ENCODE measurements around the gene P2RY8.

DNA sequence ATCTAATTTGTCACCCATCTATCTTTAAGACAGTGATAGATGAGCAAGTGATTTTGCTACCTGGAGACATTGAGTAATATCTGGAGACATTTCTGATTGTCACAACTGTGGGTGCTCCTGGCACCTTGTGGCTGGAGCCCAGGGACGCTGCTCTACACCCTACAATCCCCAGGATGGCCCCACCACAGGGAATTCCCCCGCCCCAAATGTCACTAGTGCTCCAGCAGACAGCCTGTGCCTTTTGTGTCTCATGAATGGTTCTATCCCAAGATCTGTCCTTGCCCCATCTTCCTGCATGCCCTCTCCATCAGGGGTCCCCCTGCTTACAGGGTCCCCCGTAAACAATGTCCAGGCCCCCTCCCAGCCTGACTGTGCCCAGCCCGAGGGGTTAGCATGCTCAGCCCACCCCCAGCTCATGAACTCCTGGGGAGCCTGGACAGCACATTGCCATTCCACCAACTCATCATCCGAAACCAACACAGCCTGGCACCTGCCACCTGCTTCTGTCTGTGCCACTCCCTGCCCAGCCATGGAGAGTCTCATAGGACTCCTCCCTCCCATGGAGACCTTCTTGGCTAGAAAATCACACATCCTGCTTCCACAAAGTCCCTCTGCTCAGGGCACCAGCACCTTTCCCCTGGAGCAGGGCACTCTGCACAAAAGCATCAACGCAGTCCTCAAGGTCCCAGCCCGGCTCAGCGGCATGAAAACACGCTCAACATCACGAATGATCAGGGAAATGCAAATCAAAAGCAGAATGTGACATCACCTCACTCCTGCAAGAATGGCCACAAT lies 5.7 kb downstream of the P2RY8 start:
- no peak for TF ChIP-seq SUZ12 (IDR thresholded peaks at IDR 0.05)
- TF ChIP-seq ELF4 (IDR thresholded peaks at IDR 0.05) = no peak
- no peak for TF ChIP-seq NFRKB (IDR thresholded peaks at IDR 0.05)
- no peak for TF ChIP-seq ARNT (IDR thresholded peaks at IDR 0.05)
